GM18867 (cell line): ENCODE measurements around the gene FOXK2.
A peak's percentile ranks its signal among the peaks of the same experiment; 100 is the strongest.

Source experiments
- ATAC-seq: cut with Tn5 transposase; IDR thresholded peaks from one replicate; pipeline ENCODE4 v1.9.1; 2021; ENCODE audit warnings: mild to moderate bottlenecking, moderate library complexity; ENCODE audit not compliant: unreplicated experiment

The FOXK2 gene

GRCh38 chr17:82518826-82519810 lies at the start of gene FOXK2:
Gene FOXK2, plus strand, starts transcription at chr17:82519732. Its CDS starts 157 bp downstream, at chr17:82519889.
- ATAC-seq: peak; percentile 92

GRCh38 chr17:82470065-82470464 lies 49.5 kb upstream of the FOXK2 start:
- no peak for ATAC-seq

- no peak for ATAC-seq
Observed at GRCh38 chr17:82474223-82475010, 45.1 kb upstream of the FOXK2 start.

GRCh38 chr17:82475458-82475857 lies 44.1 kb upstream of the FOXK2 start:
- no peak for ATAC-seq

- no peak for ATAC-seq
Observed at GRCh38 chr17:82477934-82478333, 41.6 kb upstream of the FOXK2 start.

GRCh38 chr17:82479602-82480001 lies 39.9 kb upstream of the FOXK2 start:
- ATAC-seq: no peak

GRCh38 chr17:82480318-82480717 lies 39.2 kb upstream of the FOXK2 start:
- ATAC-seq: no peak

- no peak for ATAC-seq
Observed at GRCh38 chr17:82483204-82483660, 36.3 kb upstream of the FOXK2 start.

GRCh38 chr17:82483836-82484235 lies 35.7 kb upstream of the FOXK2 start:
- ATAC-seq: no peak

- no peak for ATAC-seq
Observed at GRCh38 chr17:82486231-82487094, 33.1 kb upstream of the FOXK2 start.

- no peak for ATAC-seq
Observed at GRCh38 chr17:82487910-82488309, 31.6 kb upstream of the FOXK2 start.

GRCh38 chr17:82489117-82489516 lies 30.4 kb upstream of the FOXK2 start:
- no peak for ATAC-seq

- no peak for ATAC-seq
Observed at GRCh38 chr17:82489851-82490511, 29.6 kb upstream of the FOXK2 start.

- ATAC-seq: no peak
Observed at GRCh38 chr17:82490512-82491195, 28.9 kb upstream of the FOXK2 start.

GRCh38 chr17:82491196-82491530 lies 28.4 kb upstream of the FOXK2 start:
- no peak for ATAC-seq

GRCh38 chr17:82491533-82491932 lies 28.0 kb upstream of the FOXK2 start:
- ATAC-seq: no peak

GRCh38 chr17:82492643-82493225 lies 26.8 kb upstream of the FOXK2 start:
- ATAC-seq: no peak

GRCh38 chr17:82493226-82493781 lies 26.2 kb upstream of the FOXK2 start:
- no peak for ATAC-seq
